AG04450 (cell line): ENCODE data around the gene COBL. TPM values are rescaled to one million over a fixed set of nuclear protein-coding genes. Genes with fewer than 3 reads are reported as not detected.

Experiments used
- CTCF ChIA-PET: fragments of 300-600, 350-600 bp; formaldehyde crosslinking; extraction: SDS; loops from one replicate; lab custom pipeline; 2022; ENCODE audit warnings: antibody characterized with exemption, inconsistent platforms; lab: Charles Lee
- POLR2A ChIA-PET: fragments of 350-600 bp; formaldehyde crosslinking; extraction: SDS; loops from one replicate; lab custom pipeline; 2021; ENCODE audit warnings: antibody characterized with exemption, inconsistent platforms; lab: Yijun Ruan, JAX
- DNase-seq: peaks from one replicate; pipeline ENCODE4 v3.0.0-alpha.2; 2011; ENCODE audit warnings: low read depth, low spot score
- H3K27ac ChIP-seq: one replicate; pipeline ENCODE4 v1.5.1; 2012; ENCODE audit warnings: low read depth, low read length, control low read depth
- H3K27me3 ChIP-seq: one replicate; pipeline ENCODE4 v1.6.0; 2012; ENCODE audit warnings: low read length; ENCODE audit not compliant: control insufficient read depth, insufficient read depth
- H3K4me3 ChIP-seq: 2 replicates; pipeline ENCODE4 v1.5.1; 2011; ENCODE audit warnings: mild to moderate bottlenecking, low read depth, low read length, control low read depth
- H3K9me3 ChIP-seq: 2 replicates; pipeline ENCODE4 v1.5.1; 2012; ENCODE audit warnings: low read length; ENCODE audit not compliant: control insufficient read depth, insufficient read depth
- polyA plus RNA-seq: library from polyadenylated mRNA; depleted of rRNA; stranded (reverse); fragments of >200 nt; gene quantifications from 2 replicates; pipeline ENCODE4 v1.2.3, GENCODE V29; 2011
- TF ChIP-seq, protein P1 (sequence below): IDR thresholded peaks from 2 replicates; pipeline ENCODE4 v1.5.1; 2011; ENCODE audit warnings: low read depth, low read length, control low read depth, inconsistent platforms

Gene COBL
- polyA plus RNA-seq, 1 experiment: 0.06 TPM

DNA sequence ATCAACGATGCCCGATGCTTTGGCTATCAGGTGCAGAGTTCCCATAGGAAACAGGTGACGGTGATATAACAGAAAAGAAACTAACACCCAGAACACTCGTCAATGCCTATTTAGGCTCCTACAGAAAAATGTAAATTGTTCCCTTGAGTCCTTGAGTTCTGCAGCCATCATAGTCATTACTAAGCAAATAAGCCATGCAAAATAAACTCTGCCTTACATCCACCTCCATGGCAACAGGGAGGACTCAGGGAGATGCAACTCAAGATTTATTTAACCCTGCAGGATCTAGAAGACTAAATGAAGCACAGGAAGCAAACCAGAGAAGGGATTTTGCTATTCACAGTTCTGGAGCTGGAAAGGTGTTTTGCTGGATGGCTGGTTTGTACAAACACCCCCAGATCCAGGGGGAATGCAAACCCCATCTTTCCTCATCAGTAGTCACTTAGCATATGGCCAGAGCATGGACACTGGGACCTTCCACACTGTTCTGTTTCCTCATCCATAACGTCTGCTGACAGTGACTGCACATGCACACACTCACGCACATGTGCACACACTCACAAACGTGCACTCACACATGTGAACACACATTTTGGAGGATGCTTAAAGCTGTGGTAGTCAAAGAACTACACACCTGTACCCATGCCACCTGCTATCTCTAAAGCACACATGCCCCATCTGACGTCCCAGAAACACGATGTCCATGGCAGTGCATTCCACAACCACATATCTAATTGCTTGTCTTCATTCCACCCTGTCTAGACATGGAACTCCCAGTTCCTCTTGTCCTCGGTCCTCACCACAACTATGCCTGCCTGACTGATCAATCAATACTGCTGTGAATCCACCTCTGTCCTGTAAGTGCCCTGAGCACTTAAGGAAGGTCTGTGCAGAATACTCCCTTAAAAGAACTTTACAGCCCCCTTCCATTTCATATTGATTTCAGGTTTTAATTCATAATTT, 178.2 kb downstream of the COBL start:
- no peak for DNase-seq
- Histone ChIP-seq H3K27ac (no peak overlapping the region), H3K4me3 (no peak overlapping the region), H3K9me3 (no peaks in the 10 kb centered on the region), H3K27me3 (peaks cover 2% of the 10 kb centered on the region)
- POLR2A ChIA-PET: no interaction called here
- TF ChIP-seq, protein P1, sequence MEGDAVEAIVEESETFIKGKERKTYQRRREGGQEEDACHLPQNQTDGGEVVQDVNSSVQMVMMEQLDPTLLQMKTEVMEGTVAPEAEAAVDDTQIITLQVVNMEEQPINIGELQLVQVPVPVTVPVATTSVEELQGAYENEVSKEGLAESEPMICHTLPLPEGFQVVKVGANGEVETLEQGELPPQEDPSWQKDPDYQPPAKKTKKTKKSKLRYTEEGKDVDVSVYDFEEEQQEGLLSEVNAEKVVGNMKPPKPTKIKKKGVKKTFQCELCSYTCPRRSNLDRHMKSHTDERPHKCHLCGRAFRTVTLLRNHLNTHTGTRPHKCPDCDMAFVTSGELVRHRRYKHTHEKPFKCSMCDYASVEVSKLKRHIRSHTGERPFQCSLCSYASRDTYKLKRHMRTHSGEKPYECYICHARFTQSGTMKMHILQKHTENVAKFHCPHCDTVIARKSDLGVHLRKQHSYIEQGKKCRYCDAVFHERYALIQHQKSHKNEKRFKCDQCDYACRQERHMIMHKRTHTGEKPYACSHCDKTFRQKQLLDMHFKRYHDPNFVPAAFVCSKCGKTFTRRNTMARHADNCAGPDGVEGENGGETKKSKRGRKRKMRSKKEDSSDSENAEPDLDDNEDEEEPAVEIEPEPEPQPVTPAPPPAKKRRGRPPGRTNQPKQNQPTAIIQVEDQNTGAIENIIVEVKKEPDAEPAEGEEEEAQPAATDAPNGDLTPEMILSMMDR: no peak
- CTCF ChIA-PET: interaction anchor here (1.0 to 1.4 kb wide), 2 partner anchors 22 to 25 kb away, joined by 3 to 7 read pairs; no protein-coding TSS in a partner anchor

DNA sequence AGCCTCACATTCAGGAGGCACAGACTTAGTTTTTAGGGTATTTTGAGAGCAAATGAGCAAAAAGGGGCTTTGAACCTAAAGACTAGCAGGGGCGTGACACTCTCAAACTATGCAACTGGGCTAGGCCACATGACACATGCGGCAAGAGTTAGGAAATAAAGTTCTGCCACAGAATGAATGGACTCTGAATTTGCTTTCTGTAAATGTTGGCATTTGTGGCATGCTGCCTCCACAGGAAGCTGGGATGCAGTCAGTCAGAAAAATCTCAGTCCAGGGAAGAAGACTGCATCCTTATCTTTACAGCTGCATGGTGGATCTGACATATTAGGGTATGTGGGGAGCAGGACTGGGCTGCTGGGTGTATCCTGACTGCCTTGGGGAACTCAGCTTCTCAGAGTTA, 181.0 kb downstream of the COBL start:
- Histone ChIP-seq H3K27ac (no peak overlapping the region), H3K9me3 (no peaks in the 10 kb centered on the region), H3K27me3 (peaks cover 2% of the 10 kb centered on the region), H3K4me3 (no peak overlapping the region)
- TF ChIP-seq, protein P1: no peak
- ChIA-PET POLR2A (no interaction called here), CTCF (interaction anchor here (1.4 kb wide), 1 partner anchor 25 kb away, joined by 5 read pairs; no protein-coding TSS in a partner anchor)
- DNase-seq: no peak

DNA sequence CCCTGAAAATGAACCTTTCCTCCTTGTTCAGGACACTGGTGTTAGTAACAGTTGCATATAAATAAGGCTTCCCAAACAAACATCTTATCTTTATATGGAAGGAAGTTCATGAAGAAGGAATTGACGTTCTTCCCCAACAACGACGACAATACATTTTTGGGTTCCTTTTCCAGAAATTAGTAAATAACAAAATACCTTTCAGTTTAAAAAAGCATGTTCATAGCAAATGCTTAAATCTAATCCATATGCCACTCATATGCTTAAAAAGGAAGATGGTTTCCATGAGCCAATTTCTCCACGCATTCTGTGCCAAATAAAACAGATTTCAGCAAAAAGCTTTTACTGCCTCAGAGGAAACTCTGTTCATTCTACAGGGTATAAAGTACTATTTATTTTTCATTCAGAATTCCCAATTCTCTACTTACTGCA, 182.6 kb downstream of the COBL start:
- no peak overlapping the region for H3K4me3 ChIP-seq
- no peak for DNase-seq
- H3K27me3 ChIP-seq: peaks cover 2% of the 10 kb centered on the region
- POLR2A ChIA-PET: no interaction called here
- CTCF ChIA-PET: interaction anchor here (1.7 kb wide), 1 partner anchor 29 kb away, joined by 7 read pairs; no protein-coding TSS in a partner anchor
- TF ChIP-seq, protein P1: no peak
- no peaks in the 10 kb centered on the region for H3K9me3 ChIP-seq
- no peak overlapping the region for H3K27ac ChIP-seq

DNA sequence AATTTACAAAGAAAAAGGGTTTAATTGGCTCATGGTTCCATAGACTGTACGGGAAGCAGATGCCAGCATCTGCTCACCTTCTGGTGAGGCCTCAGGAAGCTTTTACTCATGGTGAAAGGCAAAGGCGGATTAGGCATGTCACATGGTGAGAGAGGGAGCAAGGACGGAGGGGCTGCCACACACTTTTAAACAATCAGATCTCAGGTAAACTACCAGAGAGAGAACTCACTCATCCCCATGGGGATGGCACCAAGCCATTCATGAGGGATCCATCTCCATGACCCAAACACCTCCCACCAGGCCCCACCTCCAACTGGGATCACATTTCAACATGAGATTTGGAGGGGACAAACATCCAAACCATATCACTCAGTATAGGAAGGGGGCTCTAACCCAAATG, 183.9 kb downstream of the COBL start:
- Histone ChIP-seq H3K9me3 (no peaks in the 10 kb centered on the region), H3K27me3 (peaks cover 3% of the 10 kb centered on the region), H3K4me3 (no peak overlapping the region), H3K27ac (no peak overlapping the region)
- ChIA-PET CTCF (no interaction called here), POLR2A (no interaction called here)
- no peak for DNase-seq
- TF ChIP-seq, protein P1: no peak
